IPS-NIHi11 (cell line): ENCODE data around the gene TJP2.

ENCODE experiments used
- DNase-seq: peaks from one replicate; pipeline ENCODE4 v3.0.0; 2012; ENCODE audit warnings: mixed read lengths, low spot score

TJP2 gene

DNA sequence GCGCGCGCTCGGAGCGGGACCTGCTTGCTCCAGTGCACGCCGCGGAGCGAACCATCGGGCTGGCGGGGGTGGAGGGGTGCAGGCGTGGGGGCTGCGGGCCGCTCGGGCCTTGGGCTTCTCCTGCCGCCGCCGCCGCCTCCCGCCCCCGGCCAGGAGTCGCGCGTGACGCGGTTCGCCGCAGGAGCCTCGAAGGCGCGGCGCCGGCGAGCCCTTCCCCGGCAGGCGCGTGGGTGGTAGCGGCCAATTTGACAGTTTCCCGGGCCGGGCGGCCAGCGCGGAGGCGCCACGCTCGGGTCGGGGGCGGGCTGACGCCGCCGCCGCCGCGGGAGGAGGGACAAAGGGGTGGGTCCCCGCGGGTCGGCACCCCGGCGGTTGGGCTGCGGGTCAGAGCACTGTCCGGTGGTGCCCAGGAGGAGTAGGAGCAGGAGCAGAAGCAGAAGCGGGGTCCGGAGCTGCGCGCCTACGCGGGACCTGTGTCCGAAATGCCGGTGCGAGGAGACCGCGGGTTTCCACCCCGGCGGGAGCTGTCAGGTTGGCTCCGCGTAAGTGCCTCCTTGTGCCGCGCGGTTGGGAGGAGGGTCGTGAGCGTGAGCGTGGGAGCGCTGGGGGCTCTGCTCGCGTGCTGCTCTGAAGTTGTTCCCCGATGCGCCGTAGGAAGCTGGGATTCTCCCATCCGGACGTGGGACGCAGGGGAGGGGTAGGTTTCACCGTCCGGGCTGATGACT is at the start of gene TJP2:
TJP2 (plus strand) TSS at position 387 of the 725 bp plus-strand sequence; CDS start at position 483, 96 bp downstream.
- DNase-seq = peak; percentile 76

DNA sequence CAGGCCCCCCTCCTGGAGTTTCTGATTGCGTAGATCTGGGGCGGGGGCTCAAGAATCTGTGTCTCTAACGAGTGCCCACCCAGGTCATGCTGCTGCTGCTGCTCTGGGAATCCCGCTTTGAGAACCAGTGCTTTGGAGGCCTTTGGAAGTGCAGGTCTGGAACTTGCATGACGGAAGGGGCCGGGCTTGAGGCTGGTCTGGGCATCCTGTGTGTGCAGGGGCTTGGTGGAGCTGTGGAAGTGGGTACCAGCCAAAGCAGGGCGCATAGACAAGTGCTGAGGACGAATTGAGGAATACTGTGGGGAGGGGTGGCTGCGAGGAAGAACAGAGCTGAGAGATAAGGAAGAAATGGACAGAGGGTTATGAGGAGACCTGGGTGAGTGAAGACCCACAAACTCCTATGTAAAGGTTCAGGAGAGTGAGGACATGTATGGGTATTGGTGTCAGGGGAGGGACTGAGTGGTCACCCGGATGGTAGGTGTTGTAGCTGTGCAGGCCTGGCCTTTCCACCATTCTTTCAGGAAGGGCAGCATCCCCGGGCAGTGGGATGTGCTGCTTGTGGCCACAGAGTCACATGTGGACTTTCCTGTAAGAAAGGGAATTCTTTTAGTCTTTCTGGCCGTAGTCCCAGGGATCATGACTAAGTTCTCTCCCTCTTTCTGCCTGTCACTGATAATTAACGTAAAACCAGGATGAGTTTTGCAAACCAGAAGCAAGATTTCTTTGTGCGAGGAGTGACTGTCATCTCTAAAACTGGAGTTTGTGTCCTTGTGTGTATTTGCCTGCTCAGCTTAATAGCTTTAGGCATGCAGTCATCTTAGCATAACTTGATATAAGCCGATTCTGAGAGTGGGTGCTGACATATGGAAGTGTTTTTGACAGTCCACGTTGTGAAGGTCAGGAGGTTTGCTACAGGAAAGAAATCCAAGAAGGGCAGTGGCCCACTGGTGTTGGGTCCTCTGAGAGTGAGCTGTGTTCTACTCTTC is 43.3 kb upstream of the TJP2 start:
- no peak for DNase-seq

DNA sequence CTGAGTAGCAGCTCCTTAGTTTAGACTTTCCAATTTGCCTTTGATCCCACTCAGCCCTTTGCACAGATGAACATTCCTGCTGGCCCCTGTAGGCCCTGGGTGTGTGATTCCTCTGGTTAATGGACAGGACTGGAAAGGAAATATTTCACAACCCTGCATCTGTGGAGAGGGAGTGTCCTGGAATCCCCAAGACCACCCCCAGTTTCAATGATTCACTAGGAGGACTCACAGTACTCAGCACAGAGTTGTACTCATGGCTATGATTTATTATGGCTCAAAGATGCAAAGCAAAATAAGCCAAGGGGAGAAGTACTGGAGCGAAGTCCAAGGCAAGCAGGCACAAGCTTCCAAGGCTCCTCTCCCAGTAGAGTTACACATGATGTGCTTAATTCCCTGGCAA is 42.4 kb upstream of the TJP2 start:
- no peak for DNase-seq

DNA sequence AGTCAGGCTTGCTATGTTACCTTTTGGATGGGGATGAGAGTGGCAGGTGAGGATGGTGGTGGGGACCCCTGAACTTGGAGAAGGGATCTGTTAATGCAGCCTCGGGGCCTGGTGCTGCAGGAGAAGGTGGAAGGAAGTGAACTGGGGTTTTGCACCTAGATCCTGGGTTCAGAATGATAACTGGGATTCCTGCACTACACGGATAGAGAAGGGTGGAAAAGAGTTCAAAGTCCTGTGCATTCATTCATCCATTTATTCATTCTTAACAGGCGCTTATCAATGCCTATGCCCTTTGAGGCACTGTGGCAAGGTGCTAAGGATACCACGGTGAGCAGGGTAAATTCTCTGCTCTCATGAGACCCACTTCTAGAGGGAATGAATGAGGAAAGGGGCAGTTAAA is 41.7 kb upstream of the TJP2 start:
- DNase-seq = no peak

DNA sequence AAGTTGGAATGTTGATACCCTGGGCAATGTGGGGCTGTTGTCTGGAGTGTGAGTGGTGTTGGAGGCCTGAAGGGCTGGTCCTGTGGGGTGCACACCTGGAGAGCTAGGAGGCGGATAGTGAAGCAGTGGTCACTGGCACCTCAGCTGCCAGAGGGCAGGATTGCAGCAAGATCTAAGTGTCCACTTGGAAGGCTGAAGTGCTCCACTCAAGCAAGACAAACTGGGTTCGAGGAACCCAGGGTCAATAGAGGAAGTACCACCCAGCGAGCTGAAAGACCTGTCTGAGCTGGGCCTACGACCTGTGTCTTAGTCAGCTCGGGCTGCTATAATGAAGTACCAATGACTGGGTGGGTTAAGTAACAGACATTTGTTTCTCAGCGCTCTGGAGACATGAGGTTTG is 39.7 kb upstream of the TJP2 start:
- DNase-seq = no peak

DNA sequence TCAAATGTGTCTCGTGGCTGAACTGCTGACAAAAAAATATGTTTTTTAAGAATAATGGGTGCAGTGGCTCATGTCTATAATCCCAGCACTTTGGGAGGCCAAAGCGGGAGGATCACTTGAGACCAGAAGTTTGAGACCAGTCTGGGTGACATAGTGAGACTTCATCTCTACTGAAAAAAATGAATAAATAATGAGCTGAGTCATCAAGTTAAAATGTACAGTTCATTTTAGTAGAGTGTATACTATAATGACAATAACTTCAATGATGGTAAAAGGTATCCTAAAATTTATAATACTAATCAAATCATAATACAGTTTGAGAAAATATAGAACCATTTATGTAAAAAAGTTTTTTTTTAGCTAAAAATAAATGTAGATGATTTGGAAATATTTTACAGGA is 37.9 kb upstream of the TJP2 start:
- no peak for DNase-seq

DNA sequence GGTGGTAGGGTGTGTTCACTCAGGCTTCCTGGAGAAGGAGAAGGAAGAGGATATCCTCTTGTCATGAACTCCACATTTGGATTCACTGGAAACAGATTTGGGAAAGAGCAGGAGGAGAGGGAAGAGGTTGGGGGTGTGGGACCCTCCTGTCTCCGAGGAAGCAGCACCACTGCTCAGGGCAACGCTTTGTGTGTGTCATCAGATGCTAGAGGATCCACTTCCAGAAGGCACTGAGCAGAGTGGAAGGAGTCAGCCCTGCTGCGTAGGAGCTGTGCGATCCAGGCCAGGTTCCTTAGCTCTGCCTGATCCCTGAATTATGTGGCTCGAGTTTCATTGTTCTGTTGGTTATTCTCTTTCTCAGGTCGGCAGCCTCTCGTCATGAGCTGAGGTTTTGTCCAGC is 37.3 kb upstream of the TJP2 start:
- no peak for DNase-seq

DNA sequence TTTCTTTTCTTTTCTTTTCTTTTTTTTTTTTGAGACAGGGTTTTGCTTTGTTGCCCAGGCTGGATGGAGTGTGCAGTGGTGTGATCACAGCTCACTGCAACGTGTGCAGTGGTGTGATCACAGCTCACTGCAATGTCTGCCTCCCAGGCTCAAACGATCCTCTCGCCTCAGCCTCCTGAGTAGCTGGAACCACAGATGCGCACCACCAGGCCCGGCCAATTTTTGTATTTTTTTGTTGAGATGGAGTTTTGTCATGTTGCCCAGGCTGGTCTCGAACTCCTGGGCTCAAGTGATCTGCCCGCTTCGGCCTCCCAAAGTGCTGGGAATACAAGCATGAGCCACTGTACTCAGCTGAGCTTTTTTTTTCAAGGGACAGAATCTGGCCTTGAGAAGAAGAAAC is 36.8 kb upstream of the TJP2 start:
- no peak for DNase-seq

DNA sequence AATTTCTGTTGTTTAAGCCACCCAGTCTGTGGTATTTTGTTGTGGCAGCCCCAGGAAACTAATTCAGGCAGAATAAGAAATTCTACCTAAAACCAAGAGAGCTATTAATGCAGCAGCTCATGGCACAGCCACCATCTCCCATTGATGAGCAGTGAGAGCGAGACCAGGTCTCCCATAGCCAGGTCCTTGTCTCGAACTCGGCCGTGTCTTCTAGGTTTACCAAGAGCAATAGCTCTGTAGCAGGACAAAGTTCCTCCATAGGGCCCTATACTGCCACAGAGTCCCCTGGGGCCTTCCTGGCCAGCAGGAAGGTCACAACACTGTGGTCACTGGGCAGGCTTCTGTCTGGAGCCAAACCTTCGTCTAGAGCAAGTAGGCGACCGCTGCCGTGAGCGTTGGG is 34.5 kb upstream of the TJP2 start:
- no peak for DNase-seq

DNA sequence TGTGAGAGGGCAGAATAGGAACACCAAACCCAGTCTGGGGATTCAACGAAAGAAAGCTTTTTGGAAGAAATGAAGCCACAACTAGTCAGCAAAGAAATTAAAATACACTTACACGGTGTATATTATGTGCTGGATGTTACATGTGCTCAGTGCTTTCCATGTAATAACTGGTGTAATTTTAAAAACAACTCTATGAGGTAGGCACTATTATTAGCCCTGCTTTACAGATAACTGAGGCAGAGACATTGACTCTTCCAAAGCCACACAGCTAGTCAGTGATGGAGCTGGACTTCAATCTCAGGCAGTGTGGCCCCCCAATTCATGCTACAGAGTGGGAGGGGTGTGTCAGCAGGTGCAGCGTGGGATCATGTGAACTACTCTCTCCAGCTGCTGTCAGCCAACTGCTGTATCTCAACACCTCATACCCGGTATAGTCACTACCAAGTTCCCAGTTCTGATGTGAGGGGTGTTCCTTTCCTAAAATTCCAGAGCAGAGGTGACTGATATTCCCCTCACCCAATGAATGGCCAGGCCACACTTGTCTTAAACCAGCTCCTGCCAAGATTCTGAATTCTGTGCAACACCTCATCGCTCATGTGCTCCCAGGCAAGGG is 33.8 kb upstream of the TJP2 start:
- no peak for DNase-seq

DNA sequence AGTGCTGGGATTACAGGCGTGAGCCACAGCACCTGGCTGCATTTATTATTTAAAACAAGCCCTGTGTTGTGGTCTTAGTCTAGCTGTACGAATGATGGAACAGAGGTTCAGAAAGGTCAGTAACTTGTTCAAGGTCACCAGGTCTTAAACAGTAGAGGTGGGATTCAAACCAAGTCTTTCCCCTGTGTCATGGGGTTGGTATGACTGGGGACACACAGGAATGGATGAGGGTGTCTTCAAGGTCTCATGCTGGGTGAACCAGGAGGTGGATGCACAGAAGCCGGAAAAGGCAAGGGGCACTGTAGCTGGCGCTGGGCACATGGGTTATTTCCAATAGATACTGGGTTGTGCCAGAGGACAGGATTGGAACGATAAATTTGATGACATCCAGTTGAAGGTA is 32.2 kb upstream of the TJP2 start:
- DNase-seq = no peak

DNA sequence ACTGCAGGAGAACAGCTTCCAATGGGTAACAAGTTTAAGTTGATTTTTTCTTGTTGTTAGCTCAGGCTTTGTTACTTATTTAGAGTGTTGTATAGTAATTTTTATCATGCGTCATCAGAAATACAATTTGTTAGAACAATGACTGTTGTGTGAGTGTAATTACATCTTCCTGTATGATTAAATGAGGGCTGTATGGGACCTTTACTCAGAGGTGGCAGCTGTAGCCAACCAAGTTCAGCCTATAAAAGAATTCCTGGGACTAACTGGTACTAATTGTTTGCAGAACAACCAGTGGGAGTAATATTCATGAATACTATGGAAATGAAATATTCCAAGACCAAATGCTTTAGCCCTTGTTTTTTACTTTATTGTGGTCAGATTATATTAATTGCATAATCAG is 30.8 kb upstream of the TJP2 start:
- no peak for DNase-seq

DNA sequence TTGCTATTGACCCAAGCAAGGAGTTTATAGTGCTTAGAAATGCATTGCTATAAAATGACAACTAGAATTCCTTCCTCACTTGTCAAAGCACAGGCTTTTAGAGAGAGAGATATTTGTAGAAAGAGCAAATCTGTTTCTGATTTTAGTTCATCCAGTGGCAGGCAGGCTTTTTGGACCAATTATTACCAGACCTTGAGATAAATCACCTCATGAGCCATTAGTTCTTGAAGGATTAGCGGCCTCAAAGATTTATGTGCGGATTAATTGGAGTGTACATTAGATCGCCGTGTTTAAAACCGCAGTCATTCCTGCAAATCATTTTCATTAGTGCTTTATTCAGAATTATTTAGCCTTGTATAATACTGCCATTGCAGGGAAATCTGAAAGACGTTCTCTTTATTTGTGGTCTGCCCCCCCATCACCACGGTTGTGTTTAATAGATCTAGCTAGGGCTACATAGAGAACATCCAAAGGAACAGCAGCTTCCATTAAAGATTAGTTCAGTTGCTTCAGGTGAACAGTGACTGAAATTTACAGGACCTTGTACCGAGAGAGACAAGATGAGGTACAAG is 28.8 kb upstream of the TJP2 start:
- DNase-seq = no peak

DNA sequence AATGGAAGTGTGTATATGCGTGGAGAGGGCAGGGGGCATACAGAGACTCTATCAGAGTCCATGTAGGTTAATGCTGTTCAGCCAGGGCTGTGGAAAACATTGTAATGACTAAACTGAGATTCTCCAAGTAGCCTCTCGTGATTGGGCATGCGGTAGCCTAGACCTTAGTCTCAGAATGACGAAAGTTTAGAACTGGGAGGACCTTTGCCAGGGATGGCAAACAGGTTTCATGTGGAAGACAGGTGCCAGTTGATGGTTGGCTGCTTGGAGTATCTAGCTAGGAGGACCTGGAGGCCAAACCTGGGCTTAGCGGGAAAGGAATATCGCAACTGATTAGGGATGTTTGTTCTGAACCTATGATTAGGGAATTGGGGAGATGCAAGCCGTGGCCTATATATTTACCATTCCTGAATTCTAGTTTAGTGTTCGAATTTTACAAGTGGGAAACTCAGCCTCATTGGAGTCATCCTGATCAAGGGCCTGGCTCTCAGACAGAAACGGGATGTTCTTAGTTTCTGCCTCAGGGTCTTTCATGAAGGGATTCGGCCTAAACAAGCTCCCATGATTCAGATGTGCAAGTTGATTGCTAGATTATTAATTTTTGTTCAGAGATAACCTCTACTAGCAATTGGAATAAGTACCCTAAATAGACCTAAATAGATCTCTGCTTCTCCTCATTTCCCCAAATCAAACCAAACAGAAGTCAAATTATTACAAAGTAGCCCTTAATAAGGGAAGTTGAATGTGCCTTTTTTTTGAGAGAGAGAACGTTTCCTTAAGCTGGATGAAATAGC is 26.8 kb upstream of the TJP2 start:
- no peak for DNase-seq

DNA sequence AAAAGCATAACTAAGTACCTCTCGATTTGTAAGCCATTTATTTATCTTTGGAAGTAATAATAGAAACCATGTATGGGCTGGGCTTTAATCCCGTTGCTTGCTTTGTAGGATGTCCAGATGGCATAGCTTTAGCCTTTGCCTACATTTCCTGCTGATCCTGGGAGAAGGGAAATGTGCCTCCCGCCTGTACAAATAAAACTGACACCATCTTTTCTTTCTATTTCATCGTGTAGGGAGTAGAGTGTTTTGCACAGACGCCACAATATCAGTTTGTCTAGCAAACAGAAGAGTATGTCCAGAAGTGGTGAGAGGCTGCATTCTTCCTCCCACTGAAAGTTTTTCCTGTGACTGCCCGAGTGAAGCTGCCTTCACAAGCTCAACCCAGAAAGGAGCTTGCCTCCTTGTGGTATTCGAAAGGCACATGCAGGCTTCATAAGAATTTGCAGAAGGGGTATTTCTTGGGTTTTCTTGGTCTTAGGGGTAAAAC is 24.7 kb upstream of the TJP2 start:
- no peak for DNase-seq

DNA sequence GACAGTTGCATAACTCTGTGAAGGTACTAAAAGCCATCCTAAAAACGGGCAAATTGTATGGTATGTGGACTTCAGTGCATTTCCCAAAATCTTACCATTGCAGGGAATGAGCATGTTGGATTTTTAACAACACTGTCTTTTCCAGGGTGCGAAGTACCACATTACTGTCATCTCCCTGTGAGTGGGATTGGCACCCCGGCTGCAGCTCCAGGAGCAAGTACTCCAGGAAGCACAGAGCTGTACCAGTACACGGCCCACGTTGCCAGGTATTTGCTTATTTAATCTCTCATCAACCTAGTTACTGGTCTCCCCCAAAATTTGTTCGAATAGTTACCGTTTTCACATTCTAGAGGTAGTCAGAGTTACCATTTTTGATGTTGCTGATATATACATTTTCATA is 22.6 kb upstream of the TJP2 start:
- no peak for DNase-seq

DNA sequence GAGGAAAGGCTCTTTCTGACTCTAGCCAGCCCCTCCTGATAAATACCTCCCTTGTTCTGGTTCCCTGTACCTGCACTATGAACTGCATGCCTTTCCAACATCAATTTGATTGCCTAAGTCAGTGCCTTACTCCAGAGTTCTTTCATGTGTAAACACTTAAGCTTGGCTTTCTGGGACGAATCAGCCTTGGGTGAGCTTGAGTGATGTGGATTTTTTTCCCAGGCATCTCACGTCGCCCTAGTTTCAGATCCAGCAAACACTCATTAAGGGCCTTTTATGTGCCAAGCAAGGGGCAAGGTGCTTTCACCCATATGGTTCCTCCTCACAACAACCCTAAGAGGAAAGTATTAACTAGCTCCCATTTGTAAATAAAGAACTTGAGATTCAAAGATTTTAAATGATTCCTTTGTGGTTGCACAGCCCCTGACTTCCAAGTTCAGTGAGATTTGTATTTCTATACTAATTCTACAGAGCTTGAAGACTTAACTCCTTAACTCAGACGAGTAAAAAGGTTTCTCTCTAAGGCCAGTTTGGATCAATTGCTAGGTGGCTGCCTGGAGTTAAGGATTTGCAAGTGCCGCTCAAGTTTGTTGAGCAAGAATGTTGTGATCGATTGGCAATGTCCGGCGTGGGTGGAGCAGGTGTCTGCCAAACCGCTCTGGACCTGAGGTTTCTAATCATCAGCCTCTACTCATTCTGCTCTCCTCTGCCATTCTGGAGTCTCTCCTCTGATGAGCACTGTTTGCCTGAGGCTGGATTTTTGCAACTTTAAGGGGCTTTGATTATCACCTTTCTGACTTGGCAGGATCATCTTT is 20.2 kb upstream of the TJP2 start:
- DNase-seq = no peak

DNA sequence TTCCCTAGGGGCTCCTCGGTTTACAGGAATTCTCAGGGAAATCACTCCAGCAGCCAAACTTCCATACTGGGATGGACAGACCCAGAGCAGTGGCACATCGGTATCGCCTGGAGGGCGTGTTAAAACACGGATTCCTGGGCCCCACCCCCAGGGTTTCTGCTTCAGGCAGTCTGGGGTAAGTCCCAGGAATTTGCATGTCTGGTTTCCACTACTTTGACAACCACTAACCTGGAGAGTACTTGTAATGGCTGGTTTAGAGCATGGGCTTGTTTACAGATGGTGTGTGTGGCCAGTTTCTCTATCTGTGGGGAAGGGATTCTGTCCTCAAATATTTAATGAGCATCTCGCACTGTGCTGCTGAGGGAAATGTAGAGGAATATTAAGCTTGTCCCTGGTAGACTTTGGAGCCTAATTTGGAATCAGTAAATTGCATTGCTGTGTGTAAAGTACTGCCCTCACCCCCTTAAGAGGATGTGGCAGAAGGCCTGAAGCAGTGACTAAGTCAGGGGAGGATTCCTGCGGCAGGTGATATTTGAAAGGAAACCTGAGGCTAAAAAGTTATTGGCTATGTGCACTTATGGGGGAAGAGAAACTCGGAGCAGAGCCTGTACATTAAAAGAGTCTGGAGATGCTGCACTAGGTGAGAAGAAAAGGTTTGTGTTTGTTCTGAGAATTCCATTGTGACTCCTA is 18.6 kb upstream of the TJP2 start:
- DNase-seq = peak; percentile 23

DNA sequence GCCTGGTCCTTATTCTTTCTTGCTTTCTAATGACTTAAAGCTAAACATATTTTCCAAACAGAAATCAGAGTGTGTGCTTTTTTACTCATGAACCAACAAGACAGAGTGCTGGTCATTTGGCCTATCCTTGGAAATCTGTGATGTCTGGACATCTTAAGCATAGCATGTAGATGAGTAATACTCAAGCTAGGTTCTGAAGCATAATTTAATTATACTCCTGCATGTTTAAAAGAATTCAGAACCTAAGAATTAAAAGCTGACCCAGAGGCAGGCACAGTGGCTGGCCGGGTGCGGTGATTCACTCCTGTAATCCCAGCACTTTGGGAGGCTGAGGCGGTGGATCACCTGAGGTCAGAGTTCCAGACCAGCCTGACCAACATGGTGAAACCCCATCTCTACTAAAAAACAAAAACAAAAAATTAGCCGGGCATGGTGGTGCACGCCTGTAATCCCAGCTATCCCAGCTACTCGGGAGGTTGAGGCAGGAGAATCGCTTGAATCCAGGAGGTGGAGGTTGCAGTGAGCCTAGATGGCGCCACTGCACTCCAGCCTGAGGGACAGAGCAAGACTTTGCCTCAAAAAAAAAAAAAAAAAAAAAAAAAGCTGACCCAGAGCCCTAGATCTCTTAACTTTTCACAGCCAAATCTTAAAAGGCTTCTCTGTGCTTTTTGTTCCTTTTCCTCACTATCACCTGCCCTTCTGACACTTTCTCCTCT is 16.2 kb upstream of the TJP2 start:
- DNase-seq = no peak
